Fibroblast of the conjunctiva (primary cell): ENCODE results near the gene SORL1-AS1.

Experiments used
- DNase-seq: peaks from one replicate; pipeline ENCODE4 v3.0.0-alpha.2; 2010; ENCODE audit warnings: low read depth

Gene SORL1-AS1

GRCh38 chr11:121476379-121477032 lies 23.7 kb upstream of the SORL1-AS1 start:
- DNase-seq: no peak

GRCh38 chr11:121474680-121475079 lies 21.9 kb upstream of the SORL1-AS1 start:
- DNase-seq: no peak

- peak; percentile 34 for DNase-seq
Observed at GRCh38 chr11:121473064-121473777, 20.5 kb upstream of the SORL1-AS1 start.

GRCh38 chr11:121472312-121472711 lies 19.5 kb upstream of the SORL1-AS1 start:
- no peak for DNase-seq

DNA sequence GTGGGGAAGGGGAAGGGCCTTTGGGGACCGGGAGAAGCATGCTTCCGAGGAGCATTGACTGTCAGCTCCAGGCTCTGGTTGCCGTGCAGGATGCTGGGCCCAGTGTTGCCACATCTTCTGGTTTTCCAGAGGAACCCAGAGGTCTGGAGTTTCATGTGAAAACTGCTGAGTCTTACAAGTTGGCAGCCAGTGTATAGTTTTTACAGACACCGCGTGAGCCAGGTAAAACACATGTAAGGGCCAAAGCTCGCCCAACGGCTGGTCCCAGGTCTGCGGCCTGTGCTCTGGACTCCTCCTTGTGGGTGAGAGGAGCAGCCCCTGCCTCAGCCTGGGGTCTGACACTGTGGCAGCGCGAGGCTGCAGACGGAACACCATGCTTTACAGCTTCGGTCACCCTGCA lies 18.4 kb upstream of the SORL1-AS1 start:
- no peak for DNase-seq

DNA sequence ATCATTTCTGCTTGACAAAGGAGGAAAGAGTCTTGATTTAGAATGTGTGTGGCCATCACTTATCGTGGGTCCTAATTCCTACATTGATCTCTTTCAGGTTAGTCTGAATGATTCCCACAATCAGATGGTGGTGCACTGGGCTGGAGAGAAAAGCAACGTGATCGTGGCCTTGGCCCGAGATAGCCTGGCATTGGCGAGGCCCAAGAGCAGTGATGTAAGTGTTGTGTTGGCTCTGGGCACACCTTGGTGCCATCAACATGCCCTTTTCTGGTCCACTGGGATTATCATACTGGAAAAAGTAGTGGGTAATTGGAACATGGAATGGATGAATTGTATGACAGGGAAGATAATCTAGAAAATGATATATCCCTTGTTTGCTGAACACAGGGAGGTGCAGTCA lies 17.1 kb upstream of the SORL1-AS1 start:
- DNase-seq: no peak

- DNase-seq: no peak
Observed at GRCh38 chr11:121467965-121468364, 15.2 kb upstream of the SORL1-AS1 start.

DNA sequence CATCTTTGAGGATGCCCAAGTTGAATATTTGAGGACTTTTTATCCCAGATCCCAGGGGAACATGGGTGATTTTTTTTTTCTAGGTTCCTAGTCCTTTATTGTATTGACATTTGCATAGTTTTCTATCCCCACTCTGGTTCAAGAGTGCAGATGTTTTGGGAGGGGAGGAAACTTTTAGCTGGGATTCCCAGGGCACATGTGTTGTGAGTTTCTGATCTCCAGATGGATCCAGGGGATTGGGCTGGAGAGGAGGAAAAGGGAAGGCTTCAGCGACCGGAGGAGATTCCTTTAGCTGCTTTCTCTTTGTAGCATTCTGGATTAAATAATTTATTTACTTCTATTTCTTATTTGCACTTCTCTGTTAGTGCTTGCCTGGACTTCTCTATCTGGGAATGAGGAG lies 14.7 kb upstream of the SORL1-AS1 start:
- no peak for DNase-seq

DNA sequence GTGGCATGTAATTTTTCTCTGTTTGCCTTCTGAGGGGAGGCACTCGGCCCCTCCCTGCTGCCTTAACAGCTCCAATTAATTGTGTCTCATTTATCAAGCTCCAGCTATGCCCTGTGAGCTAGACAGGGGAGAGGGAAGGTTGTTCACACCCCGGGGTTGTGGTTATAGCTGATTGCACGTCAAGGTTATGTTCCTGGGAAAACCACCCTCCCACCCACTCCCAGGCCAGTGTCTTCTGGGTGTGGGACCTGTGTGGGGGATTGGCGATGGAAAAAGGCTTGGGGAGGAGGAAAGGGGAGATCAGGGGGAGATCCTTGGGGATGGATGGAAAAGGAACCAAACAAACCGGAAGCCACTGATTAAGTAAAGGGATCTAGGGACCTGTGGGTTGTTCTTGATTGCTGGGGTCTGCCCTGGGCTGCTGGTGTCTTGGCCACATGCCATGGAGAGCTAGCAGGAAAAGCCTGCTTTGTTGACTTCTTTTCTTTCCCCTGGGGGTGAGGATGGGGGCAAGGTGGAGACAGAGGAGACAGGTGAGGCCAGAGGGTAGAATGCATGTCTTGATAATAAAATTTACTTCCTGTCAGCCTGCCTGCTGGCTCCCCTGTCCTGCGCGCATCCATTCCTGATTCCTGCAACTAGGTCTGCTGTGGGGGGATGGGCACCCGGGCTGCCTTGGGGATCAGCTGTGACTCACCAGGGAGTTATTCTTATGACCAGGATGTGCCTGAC lies 13.5 kb upstream of the SORL1-AS1 start:
- DNase-seq: peak; percentile 82

- DNase-seq: no peak
Observed at GRCh38 chr11:121465709-121466062, 12.9 kb upstream of the SORL1-AS1 start.

GRCh38 chr11:121464352-121464946 lies 11.7 kb upstream of the SORL1-AS1 start:
- peak; percentile 53 for DNase-seq

DNA sequence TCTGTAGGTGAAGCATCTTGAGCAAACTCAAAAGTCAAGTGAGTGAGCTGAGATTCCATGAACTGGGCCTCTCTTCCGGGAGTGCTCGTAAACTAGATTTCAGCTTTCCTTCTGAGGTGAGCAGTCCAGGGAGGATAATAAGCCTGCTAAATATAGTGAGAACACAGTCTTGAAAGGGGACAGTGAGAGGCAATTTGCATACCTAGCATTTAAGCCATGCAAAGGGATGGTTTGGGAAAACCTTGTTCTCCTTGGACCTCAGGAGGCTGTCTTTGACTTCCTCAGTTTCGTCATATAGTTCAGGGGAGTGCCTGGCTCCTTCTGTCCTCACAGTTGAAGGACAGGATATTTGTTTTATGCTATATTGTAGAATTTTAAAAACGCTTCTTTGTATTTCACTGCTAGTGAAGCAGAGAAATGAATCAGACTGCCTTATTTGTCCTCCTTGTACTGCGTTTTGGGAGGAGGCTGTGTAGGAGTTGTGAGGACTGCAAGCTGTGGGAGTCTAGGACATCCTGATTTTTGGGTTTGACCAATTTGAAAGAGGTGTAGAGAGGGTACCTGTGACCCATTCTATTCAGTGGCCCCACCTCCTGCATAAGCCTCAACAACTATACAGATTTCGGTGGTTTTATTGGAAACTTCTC lies 11.0 kb upstream of the SORL1-AS1 start:
- no peak for DNase-seq

GRCh38 chr11:121461843-121462242 lies 9.1 kb upstream of the SORL1-AS1 start:
- DNase-seq: no peak

DNA sequence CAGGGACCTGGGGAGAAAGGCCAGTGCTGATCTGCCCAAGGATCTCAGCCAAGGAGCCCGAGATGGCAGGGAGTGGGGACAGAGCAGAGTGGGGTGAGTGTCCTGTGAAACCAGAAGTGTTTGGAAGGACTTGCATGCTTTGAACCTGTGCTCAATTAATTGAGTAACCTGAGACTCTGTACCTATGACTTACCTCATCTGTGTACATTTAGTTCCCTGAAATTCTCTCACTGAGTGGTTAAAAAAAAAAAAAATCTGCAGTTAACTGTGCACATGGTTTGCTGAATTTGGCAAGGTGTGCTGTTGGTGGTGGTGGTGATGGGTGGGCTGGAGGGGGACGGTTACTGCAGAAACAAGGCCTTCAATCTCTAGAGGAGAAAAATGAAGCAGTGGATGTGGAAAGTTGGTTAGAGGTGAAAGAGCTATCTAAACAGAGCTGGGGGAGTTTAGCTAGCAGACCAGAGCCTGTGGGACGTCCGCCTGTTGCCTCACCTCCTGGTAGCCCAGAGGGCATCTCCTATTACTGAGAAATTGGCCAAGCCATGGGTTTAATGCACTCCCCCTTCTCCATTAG lies 8.3 kb upstream of the SORL1-AS1 start:
- DNase-seq: no peak

DNA sequence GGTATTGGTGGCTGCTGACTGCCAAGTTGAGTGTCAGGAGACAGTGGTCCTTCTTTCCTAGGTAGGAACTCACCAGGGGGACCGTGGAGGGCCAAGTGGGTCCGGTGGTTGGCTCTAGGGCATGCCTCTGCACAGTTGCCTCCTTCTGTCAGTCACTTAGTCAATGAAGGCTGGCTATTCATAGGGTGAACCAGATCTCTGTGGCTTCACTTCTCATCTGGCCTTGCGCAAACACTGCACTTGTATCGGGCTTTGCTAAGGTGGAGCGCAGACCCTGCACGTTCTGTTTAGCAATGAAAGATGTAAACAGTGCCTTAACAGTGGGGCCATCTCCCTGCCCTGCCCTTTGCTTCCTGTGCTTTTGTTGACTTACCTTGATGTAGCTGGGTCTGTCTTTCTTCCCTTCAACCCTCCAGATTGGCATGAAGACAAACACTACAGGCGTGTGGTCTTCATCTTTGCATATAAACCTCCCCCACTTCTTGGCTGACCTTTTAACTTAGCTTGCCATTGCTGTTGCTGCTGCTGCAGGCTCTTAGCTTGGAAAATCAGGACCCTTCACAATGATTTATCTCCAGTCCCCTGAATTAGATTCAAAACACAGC lies 6.7 kb upstream of the SORL1-AS1 start:
- DNase-seq: no peak

DNA sequence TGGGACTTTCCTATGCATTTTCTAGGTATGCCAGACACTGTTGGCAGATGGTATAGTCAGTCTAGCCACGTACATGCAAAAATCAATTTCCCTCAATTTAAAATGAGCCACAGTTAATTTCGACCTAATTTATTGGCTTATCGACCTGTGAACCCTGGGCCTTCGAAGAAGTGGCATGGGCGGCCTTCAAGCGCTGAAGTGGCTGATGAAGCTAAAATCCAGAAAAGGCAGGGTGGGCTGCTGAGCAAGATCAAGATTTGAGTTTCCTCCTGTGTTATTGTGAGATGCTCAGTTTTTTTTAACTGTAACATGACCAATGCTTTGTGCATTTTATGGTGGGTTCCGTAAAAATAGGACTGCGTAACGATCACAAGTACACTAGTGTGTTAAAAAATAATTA lies 5.8 kb upstream of the SORL1-AS1 start:
- no peak for DNase-seq

- no peak for DNase-seq
Observed at GRCh38 chr11:121456816-121457431, 4.2 kb upstream of the SORL1-AS1 start.

DNA sequence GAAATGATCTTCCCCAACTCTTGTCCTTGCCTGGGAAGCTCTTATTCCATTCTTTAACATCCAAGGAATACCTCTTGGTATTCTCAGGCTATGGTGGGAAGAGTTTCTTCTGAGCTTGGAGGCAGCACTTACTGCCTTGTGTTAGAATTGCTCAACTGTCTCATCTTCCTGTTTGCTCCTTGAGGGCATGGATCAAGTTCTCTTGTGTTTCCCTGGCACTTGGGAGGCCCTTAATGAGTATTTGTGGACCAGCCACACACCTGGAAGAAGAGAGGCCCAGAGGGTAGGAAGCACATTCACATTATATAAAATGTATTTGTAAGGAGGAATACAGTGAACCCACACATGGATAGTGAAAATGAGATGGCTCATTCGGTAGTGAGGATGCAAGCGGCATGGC lies 3.4 kb upstream of the SORL1-AS1 start:
- DNase-seq: no peak

GRCh38 chr11:121455115-121455514 lies 2.3 kb upstream of the SORL1-AS1 start:
- DNase-seq: no peak

DNA sequence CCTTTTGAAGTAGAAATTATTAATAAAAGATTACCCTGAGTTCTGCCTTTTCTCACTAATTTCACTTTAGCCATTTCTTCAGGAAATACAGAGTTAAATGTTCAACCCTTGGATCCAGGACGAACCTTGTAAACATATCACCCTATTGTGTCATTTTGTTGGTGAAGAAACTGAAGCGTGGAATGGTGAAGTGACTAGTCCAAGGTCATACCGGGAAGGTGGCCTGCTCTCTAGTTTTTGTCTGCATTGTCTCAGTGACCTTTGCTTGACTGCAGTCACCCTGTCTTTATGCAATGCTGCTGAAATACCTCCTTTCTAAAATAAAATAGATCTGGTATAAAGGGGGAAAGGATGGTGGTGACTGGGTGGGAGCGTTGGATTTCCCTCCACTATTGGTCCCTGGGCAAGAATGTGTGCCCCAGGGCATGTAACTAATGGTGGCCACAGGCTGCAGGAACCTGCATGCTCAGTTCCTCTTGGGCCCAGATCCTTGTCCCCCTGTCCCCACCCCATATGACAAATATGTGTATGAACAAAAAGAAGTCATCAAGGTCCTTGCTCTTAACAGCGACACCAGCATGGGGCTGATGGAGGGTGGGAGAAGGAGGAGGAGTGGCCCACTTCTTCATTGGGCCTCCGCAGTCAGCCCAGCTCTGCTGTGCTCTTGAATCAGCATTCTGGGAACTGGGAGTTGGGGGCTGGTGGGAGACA lies 977 bp upstream of the SORL1-AS1 start:
- DNase-seq: no peak
